HEK293T (cell line): Measurements from ENCODE around the gene CAPN5.
"Not testable (repeated sequence)": the region's sequence is repeated elsewhere in the genome, so short reads cannot be mapped to it uniquely, and the experiment has no call there.

Source experiments
- CTCF ChIA-PET: fragments of 350-600 bp; formaldehyde crosslinking; extraction: SDS; loops from one replicate; lab custom pipeline; 2021; ENCODE audit warnings: antibody characterized with exemption, inconsistent platforms; lab: Yijun Ruan, JAX
- POLR2A ChIA-PET: fragments of 350-600 bp; formaldehyde crosslinking; extraction: SDS; loops from one replicate; lab custom pipeline; 2020; ENCODE audit warnings: antibody characterized with exemption, inconsistent platforms; lab: Yijun Ruan, JAX
- DNase-seq: peaks from one replicate; pipeline ENCODE4 v3.0.0; 2012; ENCODE audit warnings: mixed read lengths; ENCODE audit errors: extremely low spot score
- ARNT ChIP-seq: fragments of 450-650 bp; IDR thresholded peaks from 2 replicates; pipeline ENCODE4 v1.6.1; 2017; ENCODE audit warnings: mild to moderate bottlenecking
- BHLHE40 ChIP-seq: fragments of 450-650 bp; IDR thresholded peaks from 2 replicates; pipeline ENCODE4 v1.6.1; 2016; ENCODE audit warnings: mild to moderate bottlenecking, moderate library complexity, borderline replicate concordance
- CTBP1 ChIP-seq: fragments of 450-650 bp; IDR thresholded peaks from 2 replicates; pipeline ENCODE4 v1.6.1; 2016; ENCODE audit warnings: borderline replicate concordance
- ELF4 ChIP-seq: fragments of 450-650 bp; IDR thresholded peaks from 2 replicates; pipeline ENCODE4 v1.6.1; 2017; ENCODE audit warnings: antibody characterized with exemption
- FOXA1 ChIP-seq: fragments of 450-650 bp; IDR thresholded peaks from 2 replicates; pipeline ENCODE4 v1.6.1; 2016; ENCODE audit warnings: mild to moderate bottlenecking
- FOXK2 ChIP-seq: fragments of 450-650 bp; IDR thresholded peaks from 2 replicates; pipeline ENCODE4 v1.6.1; 2016; ENCODE audit warnings: mild to moderate bottlenecking
- FOXM1 ChIP-seq: fragments of 450-650 bp; IDR thresholded peaks from 2 replicates; pipeline ENCODE4 v1.6.1; 2017; ENCODE audit warnings: mild to moderate bottlenecking, borderline replicate concordance
- HDGF ChIP-seq: fragments of 450-650 bp; IDR thresholded peaks from 2 replicates; pipeline ENCODE4 v1.6.1; 2017; ENCODE audit warnings: antibody characterized with exemption, borderline replicate concordance
- L3MBTL2 ChIP-seq: fragments of 450-650 bp; conservative IDR thresholded peaks from 2 replicates; pipeline ENCODE4 v1.6.1; 2016; ENCODE audit warnings: mild to moderate bottlenecking
- LEF1 ChIP-seq: fragments of 450-650 bp; IDR thresholded peaks from 2 replicates; pipeline ENCODE4 v1.6.1; 2017; ENCODE audit warnings: mild to moderate bottlenecking, borderline replicate concordance
- NFRKB ChIP-seq: fragments of 450-650 bp; IDR thresholded peaks from 2 replicates; pipeline ENCODE4 v1.6.1; 2016; ENCODE audit warnings: mild to moderate bottlenecking, moderate library complexity
- PKNOX1 ChIP-seq: fragments of 450-650 bp; IDR thresholded peaks from 2 replicates; pipeline ENCODE4 v1.6.1; 2016
- SP1 ChIP-seq: fragments of 450-650 bp; IDR thresholded peaks from 2 replicates; pipeline ENCODE4 v1.6.1; 2017
- SUZ12 ChIP-seq: fragments of 450-650 bp; IDR thresholded peaks from 2 replicates; pipeline ENCODE4 v1.6.1; 2016; ENCODE audit warnings: mild to moderate bottlenecking
- TARDBP ChIP-seq: fragments of 450-650 bp; IDR thresholded peaks from 2 replicates; pipeline ENCODE4 v1.6.1; 2016
- ZNF384 ChIP-seq: fragments of 450-650 bp; IDR thresholded peaks from 2 replicates; pipeline ENCODE4 v1.6.1; 2016

Gene CAPN5

DNA sequence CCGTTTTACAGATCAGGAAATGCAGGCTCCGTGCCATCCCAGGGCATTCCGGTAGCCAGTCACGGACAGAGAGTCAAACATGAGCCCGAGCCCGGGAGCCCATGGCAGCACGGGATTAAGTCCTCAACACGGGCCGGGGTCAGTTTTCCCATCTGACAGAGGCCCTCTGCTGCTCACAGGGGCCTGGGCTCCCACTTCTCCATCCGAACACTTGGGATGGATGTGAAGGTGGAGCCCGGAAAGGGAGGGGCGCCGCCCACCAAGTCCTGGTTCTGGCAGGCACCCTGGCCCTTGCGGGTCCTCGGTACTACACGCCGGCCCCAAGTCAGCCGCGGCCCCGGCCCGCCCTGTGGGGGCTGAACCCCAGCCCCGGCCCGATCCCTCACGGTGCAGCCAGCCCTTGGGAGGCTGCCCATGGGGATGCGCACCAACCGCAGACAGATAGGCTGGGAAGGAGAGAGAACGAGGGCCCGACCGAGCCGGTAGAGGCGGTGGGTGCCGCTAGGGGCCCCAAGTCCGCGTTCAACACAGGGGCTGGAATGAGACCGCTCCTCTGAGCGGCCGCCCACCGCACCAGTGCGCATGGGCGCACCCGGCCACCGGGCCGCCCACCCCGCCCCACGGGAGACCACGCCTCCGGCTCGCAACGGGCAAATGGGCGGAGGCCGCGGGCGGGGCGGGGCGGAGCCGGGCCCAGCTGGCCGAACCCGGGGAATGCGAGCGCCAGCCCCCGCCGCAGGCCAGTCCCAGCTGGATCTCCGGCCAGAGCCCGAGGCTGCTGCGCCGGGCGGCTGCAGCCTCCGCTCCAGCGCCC, at the start of gene CAPN5:
Gene CAPN5, plus strand, starts transcription at position 743 of the 814 bp plus-strand sequence. CDS start 17,916 bp downstream, outside the sequence.
- ChIA-PET POLR2A (interaction anchor here (0.6 to 1.5 kb wide), 6 partner anchors 16 to 26 kb away, joined by 3 read pairs; no protein-coding TSS in a partner anchor), CTCF (interaction anchor here (0.6 to 1.1 kb wide), 2 partner anchors 12 to 28 kb away, joined by 3 read pairs; no protein-coding TSS in a partner anchor)
- peak; percentile 96 for DNase-seq
- TF ChIP-seq LEF1 (0 out of 2 replicates have a peak, but pooled peaks have one; percentile 37), SP1 (no peak)

DNA sequence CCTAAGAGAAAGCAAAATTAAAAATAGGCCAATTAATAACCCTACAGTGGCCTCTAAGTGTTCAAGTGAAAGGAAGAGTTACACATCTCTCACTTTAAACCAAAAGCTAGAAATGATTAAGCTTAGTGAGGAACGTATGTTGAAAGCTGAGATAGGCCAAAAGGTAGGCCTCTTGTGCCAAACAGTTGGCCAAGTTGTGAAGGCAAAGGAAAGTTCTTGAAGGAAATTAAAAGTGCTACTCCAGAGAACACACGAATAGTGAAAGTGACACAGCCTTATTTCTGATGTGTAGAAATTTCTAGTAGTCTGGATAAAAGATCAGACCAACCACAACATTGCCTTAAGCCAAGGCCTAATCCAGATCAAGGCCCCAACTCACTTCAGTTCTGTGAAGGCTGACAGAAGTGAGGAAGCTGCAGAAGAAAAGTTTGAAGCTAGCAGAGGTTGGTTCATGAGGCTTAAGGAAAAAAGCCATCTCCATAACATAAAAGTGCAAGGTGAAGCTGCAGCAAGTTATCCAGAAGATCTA, 48.3 kb upstream of the CAPN5 start:
- DNase-seq, POLR2A ChIA-PET, CTCF ChIA-PET: not testable (repeated sequence)

DNA sequence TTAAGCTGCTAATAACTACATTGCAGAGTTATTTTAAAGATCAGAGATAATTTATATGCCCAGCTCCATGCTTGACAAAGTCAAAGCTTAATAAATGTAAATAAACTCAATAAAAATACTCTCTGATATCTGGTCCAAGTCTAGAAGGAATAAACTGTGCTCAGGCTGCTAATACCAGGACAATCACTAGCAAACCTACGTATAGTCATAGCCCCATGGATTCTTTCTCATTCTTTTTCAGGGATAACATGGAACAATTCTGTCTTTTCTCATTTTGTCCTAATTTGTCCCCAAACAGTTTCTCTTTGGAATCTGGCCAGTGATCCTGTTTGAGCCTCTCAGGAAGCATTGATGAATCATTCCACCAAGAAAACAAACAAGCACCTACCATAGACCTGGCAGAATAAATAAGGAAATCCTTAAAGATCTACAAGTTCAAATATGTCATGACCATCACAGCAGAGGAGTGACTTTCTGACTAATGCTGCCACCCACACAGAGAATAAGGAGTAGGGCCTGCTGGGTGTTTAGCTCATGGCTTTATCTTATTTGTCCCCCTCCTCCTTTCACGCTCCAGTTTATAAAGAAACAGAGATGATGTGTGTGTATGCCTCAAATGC, 46.7 kb upstream of the CAPN5 start:
- ChIA-PET CTCF (interaction anchor here (1.2 kb wide), 1 partner anchor 101 kb away, joined by 3 read pairs; no protein-coding TSS in a partner anchor), POLR2A (no interaction called here)
- no peak for TF ChIP-seq CTBP1
- no peak for DNase-seq

DNA sequence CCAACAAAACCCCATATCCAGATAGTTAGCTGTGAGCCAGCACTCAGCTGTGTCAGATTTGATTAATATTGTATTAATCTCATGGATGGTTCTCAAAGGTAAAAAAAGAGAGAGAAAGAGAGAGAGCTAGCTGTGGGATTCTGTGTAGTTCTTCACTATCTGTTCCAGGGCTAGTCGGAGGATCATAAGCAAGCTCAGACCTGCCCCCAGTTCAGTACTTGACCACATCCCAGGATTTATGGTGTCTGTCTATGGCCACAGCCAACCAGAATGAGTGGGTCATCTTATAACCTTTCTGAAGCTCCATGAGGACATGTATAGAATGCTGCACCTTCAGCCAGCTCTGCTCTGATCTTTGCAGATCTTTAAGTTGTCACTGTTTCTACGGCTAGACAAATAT, 46.0 kb upstream of the CAPN5 start:
- ChIA-PET POLR2A (no interaction called here), CTCF (interaction anchor here (1.1 to 1.2 kb wide), 2 partner anchors 25 to 102 kb away, joined by 3 read pairs; no protein-coding TSS in a partner anchor)
- DNase-seq, result no peak
- TF ChIP-seq BHLHE40, result no peak
- no peak for TF ChIP-seq ELF4
- TF ChIP-seq L3MBTL2, result no peak
- TF ChIP-seq SUZ12, result no peak
- no peak for TF ChIP-seq FOXA1
- TF ChIP-seq NFRKB, result no peak
- TF ChIP-seq ZNF384, result no peak
- no peak for TF ChIP-seq SP1
- no peak for TF ChIP-seq TARDBP

DNA sequence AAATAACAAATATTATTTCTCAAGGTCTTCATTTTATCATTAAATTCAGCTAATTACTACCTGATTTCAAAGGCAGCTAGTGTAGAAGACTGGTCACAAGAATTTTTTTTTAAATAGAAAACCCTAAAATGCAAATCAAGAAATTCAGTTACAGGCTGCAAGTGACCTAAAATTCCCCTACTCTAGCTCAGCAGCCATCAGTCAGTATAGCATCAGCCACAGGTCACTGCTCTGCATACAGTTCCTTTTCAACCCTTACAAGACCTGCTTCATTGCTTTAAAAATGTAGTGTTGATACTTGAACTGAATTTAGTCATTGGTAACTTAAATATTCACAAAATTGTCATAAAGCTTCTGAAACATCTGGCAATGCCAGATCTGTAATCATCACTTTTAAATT, 42.0 kb upstream of the CAPN5 start:
- POLR2A ChIA-PET, result no interaction called here
- DNase-seq, result no peak
- no peak for TF ChIP-seq SUZ12
- TF ChIP-seq SP1, result no peak
- no peak for TF ChIP-seq ELF4
- no peak for TF ChIP-seq BHLHE40
- TF ChIP-seq TARDBP, result no peak
- no peak for TF ChIP-seq ZNF384
- TF ChIP-seq PKNOX1, result no peak
- no peak for TF ChIP-seq CTBP1
- TF ChIP-seq NFRKB, result no peak
- no peak for TF ChIP-seq FOXA1
- no peak for TF ChIP-seq L3MBTL2
- no peak for TF ChIP-seq ARNT
- no peak for TF ChIP-seq LEF1
- TF ChIP-seq FOXK2, result no peak
- no peak for TF ChIP-seq HDGF
- TF ChIP-seq FOXM1, result no peak
- CTCF ChIA-PET, result interaction anchor here (0.5 kb wide), 1 partner anchor 151 kb away, joined by 5 read pairs; no protein-coding TSS in a partner anchor

GRCh38 chr11:77026221-77026620, 40.5 kb upstream of the CAPN5 start:
- TF ChIP-seq SUZ12 (no peak), TARDBP (no peak), HDGF (no peak), ARNT (no peak), L3MBTL2 (no peak), ZNF384 (no peak), LEF1 (no peak), FOXM1 (no peak), SP1 (no peak), CTBP1 (no peak), BHLHE40 (no peak), FOXA1 (no peak), FOXK2 (no peak), PKNOX1 (no peak)
- no peak for DNase-seq
- ChIA-PET POLR2A (no interaction called here), CTCF (interaction anchor here (1.2 kb wide), 1 partner anchor 106 kb away, joined by 3 read pairs; no protein-coding TSS in a partner anchor)
